NB4 (cell line): ENCODE measurements around the gene STX8.
"Not testable (repeated sequence)": the region's sequence is repeated elsewhere in the genome, so short reads cannot be mapped to it uniquely, and the experiment has no call there.

Experiments used
- DNase-seq: peaks from one replicate; pipeline ENCODE4 v3.0.0; 2010; ENCODE audit warnings: low read depth
- H3K4me3 ChIP-seq: one replicate; pipeline ENCODE4 v1.5.1; 2011; ENCODE audit warnings: mild to moderate bottlenecking, low read depth, low read length, moderate library complexity
- CTCF ChIP-seq: IDR thresholded peaks from one replicate; pipeline ENCODE4 v1.5.1; 2012; ENCODE audit warnings: low read depth, low read length
- MYC ChIP-seq: IDR thresholded peaks from 2 replicates; pipeline ENCODE4 v1.6.1; 2011; ENCODE audit warnings: low read depth, low read length
- POLR2A ChIP-seq: IDR thresholded peaks from 2 replicates; pipeline ENCODE4 v1.6.1; 2011; ENCODE audit warnings: mild to moderate bottlenecking; ENCODE audit not compliant: insufficient read length; ENCODE audit errors: extremely low read depth
- TF ChIP-seq, protein P1 (sequence below): IDR thresholded peaks from 2 replicates; pipeline ENCODE4 v1.6.1; 2011; ENCODE audit warnings: low read depth, low read length

STX8 gene

DNA sequence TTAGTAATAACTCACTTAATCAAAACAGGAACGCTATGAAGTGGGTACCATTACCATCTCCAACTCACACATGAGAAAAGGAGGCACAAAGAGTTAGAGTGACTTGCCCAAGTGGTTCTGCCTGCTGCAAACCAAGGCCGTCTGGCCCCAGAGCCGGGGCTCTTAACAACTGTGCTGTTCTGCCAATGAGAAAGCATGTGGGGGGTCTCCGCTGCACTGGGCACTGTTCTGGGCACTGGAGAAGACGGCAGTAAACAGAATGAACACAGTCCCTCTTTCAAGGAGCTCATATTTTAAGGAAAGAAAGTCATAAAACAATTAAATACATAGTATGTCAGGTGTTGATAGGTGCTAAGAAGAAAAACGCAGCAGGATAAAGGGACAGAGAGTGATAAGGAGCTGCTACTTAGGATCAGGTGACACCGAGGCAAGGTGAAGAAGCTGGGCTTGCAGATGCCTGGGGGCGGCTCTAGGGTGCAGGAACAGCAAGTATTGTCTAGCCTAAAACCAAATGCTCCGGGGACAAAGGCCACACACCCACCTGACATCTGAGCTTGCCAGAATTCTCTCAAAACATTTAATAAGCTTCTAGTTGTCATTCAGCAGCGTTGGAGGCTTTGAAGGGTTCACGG lies 6.5 kb downstream of the STX8 start:
- H3K4me3 ChIP-seq, result no peak overlapping the region
- DNase-seq, result no peak
- TF ChIP-seq POLR2A, result no peak
- no peak for TF ChIP-seq CTCF
- TF ChIP-seq MYC, result no peak
- TF ChIP-seq, protein P1, sequence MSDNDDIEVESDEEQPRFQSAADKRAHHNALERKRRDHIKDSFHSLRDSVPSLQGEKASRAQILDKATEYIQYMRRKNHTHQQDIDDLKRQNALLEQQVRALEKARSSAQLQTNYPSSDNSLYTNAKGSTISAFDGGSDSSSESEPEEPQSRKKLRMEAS, result no peak

GRCh38 chr17:9568004-9568403 lies 7.6 kb downstream of the STX8 start:
- DNase-seq, result no peak
- TF ChIP-seq POLR2A (no peak), CTCF (no peak), MYC (no peak)
- TF ChIP-seq, protein P1, result no peak
- no peak overlapping the region for H3K4me3 ChIP-seq

GRCh38 chr17:9566739-9567138 lies 8.9 kb downstream of the STX8 start:
- H3K4me3 ChIP-seq, DNase-seq: not testable (repeated sequence)

GRCh38 chr17:9566067-9566466 lies 9.6 kb downstream of the STX8 start:
- no peak for DNase-seq
- no peak overlapping the region for H3K4me3 ChIP-seq

GRCh38 chr17:9564104-9564503 lies 11.5 kb downstream of the STX8 start:
- DNase-seq, result no peak
- TF ChIP-seq, protein P1, result no peak
- TF ChIP-seq MYC (no peak), POLR2A (no peak), CTCF (no peak)
- no peak overlapping the region for H3K4me3 ChIP-seq

More at GRCh38 chr17:9566067-9566466, 9.6 kb downstream of the STX8 start:
- TF ChIP-seq, protein P1, result no peak
- TF ChIP-seq CTCF (no peak), POLR2A (no peak), MYC (no peak)

DNA sequence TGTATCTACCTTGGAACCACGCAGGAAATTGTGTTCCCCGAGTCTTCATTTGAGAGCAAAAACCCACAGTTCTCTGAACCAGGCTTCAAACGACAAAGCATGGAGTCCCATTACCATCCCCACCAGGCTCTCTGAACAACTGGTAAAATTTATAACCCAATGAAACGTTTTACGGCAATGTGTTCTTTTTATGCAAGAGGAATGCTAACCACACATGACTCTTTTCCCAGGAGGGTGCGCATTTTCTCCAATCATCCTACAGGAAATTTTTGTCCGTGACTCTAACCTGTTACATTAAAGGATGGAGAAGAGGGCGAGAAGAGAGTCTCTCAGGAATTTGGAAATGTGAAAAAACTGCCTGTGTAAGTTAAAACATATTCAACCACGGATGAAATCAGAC lies 17.8 kb downstream of the STX8 start:
- no peak overlapping the region for H3K4me3 ChIP-seq
- TF ChIP-seq CTCF, result no peak
- no peak for TF ChIP-seq MYC
- no peak for TF ChIP-seq POLR2A
- TF ChIP-seq, protein P1, result no peak

More for the DNA sequence above, 17.8 kb downstream of the STX8 start:
- DNase-seq, result no peak
